GM18517 (cell line): ENCODE results near the gene TENT4B.
A peak's percentile ranks its signal among the peaks of the same experiment; 100 is the strongest.
"Not testable (repeated sequence)": the region's sequence is repeated elsewhere in the genome, so short reads cannot be mapped to it uniquely, and the experiment has no call there.

Experiments
- ATAC-seq: cut with Tn5 transposase; IDR thresholded peaks from one replicate; pipeline ENCODE4 v1.9.1; 2021; ENCODE audit warnings: mild to moderate bottlenecking, moderate library complexity; ENCODE audit not compliant: unreplicated experiment

TENT4B gene

DNA sequence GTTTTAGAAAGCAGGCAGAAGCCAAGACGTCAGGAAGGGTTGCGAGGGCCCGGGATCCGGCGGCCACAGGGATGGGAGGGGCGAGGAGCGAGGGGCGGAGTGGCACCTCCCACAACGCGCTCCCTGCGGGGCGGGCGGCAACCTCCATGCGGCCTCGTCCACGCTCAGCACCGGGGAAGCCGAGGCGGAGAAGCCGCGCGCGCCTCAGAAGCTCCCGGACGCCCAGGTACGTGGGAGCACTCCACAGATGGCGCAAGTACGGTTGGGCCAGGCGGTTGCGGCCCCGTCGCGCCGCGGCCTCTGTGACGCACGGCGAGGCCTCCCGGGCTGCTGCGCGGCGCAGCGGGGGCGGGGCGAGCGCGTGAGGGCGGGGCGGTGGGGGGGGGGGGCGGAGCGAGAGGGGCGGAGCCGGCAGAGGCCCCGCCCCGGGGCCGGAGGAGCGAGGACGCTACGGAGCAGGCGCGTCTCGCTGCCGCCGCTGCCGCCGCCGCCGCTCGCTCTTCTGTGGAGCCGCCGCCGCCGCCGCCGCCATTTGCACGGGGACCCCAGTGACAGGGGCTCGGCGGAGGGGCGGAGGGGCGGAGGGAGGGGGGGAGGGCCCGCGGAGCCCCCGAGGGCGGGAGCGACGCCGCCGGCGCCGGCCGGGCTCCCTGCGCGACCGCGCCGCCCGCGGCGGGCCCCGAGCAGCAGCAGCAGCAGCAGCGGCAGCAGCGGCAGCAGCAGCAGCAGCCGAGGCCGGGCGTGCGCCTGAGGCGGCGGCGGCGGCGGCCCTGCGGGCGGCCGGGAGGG is at the start of gene TENT4B:
TENT4B (plus strand) TSS at position 500 of the 789 bp plus-strand sequence. CDS start 316 bp downstream, outside the sequence.
- peak; percentile 85 for ATAC-seq

DNA sequence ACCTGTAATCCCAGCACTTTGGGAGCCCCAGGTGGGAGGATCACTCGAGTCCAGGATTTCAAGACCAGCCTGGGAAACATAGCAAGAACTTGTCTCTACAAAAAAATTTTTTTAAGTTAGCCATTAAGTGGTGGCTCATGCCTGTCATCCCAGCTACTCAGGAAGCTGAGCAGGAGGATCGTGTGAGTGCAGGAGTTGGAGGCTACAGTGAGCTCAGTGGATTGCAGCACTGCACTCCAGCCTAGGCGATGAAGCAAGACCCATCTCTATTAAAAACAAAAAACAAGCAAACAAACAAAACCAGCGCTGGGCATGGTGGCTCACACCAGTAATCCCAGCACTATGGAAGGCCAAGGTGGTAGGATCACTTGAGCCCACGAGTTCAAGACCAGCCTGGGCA is 49.3 kb upstream of the TENT4B start:
- ATAC-seq: no peak

DNA sequence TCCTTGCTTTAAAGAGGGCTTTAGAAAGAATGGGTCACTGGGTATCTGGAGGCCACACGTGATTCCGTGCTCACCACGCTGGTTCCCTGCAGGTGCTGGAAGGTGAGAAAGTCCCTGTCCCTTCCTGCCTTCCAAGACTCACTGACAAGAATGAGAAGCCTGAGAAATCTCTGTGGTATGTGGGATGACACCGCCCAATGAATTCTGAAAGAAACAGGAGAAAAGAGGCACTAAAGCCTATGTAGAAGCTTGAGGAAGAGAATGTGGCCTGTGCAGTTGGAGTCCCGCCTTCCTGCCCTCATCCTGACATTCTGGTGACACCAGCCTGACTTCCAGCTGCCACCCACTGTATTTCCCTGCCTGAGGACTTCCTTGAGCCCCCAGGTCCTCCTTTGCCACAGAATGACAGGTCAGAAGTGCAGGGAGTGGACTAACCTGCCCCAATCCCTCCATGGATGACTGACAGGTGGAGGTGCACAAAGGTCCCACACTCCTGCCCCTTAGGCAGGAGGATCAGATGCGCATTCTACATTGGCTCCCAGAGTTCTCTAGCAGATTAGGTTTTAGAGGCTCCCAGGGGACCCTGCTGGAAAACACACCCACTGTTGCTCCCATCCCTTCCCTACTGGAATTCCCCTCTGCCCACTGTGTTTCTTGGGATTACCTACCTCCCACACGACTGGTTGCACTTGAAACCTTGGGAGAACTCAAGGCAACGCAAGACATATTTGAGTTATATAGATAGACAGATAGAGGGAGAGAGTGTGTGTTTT is 38.6 kb upstream of the TENT4B start:
- ATAC-seq: no peak

GRCh38 chr16:50120711-50121110 is 32.4 kb upstream of the TENT4B start:
- ATAC-seq: no peak

DNA sequence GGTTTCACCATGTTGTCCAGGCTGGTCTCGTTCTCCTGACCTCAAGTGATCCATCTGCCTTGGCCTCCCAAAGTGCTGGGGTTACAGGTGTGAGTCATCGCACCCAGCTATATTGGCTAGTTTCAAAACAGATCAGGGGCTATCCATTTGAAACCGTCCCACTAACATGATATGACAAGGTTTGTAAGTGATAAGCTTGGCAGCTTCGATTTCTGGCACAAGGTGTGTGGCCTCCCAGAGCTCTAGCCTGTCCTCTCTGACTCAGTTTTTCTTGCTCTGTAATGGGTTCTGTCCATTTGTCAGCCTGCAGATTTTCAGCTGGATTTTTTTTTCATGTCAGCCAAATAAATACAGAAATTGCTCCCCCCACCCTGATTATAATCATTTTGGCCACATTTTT is 31.8 kb upstream of the TENT4B start:
- ATAC-seq: no peak

GRCh38 chr16:50121721-50122445 is 31.2 kb upstream of the TENT4B start:
- no peak for ATAC-seq

DNA sequence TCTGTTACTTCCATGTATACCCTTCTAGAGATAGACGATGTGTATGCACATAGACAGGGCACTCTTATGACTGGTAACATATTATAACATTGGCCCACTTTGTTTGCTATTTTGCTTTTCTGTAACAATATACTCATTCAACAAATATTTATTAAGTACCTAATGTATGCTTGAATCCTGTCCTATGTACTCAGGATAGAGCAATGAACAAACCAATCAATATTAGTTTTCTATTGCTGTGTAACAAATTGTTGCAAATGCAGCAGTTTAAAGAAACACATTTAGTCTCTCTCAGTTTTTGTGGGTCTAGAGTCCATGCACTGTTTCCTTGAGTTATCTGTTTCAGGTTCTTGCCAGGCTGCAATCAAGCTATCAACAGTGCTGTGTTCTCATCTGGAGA is 29.7 kb upstream of the TENT4B start:
- no peak for ATAC-seq

- ATAC-seq: no peak
Observed at GRCh38 chr16:50124769-50125168, 28.3 kb upstream of the TENT4B start.

DNA sequence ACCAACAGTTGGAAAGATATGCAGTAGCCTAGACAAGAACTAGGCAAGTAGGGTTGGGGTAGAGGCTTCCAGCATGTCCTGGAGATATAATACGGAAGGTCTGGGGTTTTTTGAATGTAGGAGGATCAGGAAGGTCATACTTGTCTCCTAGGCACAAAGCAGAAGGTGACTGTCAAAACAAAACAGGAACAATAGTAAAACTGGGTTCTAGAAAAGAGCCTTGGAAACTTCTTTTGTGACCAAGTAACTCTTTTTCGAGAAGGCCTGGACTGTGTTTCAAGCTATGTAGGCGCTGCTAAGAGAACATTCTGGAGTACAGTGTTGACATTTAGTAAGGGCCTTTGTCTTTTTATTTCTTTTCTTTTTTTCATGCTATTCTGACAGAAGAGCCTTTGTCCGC is 26.9 kb upstream of the TENT4B start:
- ATAC-seq: no peak

- not testable (repeated sequence) for ATAC-seq
Observed at GRCh38 chr16:50132571-50132970, 20.5 kb upstream of the TENT4B start.

- ATAC-seq: no peak
Observed at GRCh38 chr16:50133214-50133613, 19.9 kb upstream of the TENT4B start.

DNA sequence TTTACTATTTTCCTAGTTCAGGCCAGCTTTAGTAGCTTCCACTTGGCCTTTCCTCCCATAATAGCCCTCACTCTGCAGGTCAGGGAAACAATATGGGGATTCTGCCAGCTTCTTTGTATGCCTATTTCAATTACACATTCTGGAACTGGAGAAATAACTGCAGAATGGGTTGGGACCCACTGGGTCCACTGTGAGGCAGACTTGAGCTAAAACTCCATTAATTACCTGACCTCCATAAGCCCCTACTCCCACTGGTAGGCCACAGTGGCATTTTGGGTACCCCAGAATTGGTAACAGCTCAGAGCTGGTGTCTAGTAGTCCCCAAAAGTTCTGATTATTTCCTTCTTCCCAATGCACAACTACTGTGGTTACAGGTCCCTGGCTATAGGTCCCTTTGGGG is 16.7 kb upstream of the TENT4B start:
- no peak for ATAC-seq

DNA sequence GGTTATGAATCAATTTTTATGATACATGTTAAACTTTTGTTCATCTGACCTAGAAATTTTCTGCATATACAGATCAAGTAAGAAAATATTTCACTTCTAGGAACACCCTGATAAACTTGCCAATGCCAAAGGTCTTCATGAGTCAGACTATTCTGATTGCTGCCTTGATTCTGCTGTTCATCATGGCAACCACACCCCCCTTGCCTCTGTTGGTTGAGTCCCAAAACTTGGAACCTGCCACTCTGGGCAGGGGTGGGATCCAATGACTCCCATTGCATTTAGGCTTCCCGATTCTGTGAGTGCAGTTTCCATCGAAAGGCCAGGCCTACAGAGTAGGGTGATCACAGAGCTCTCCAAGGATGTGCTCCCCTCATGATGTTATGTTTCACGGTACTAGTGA is 15.8 kb upstream of the TENT4B start:
- ATAC-seq: no peak

DNA sequence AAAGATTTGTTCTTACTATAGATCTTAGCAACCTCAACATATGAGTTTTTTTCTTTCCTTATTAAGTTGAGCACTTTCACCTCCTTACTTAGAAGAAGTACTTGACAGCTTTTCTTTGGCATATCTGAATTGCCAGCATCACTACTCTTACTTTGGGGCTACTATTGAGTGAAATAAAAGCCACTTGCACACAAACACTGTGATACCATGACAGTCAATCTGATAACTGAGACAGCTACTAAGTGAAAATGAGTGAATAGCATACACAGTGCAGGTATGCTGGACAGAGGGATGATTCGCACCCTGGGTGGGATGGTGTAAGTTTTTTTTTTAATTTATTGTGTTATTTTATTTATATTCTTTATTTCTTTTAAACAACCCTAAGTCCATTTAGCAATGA is 13.5 kb upstream of the TENT4B start:
- no peak for ATAC-seq

GRCh38 chr16:50144211-50144610 is 8.9 kb upstream of the TENT4B start:
- ATAC-seq: no peak

- no peak for ATAC-seq
Observed at GRCh38 chr16:50146479-50147435, 6.3 kb upstream of the TENT4B start.

DNA sequence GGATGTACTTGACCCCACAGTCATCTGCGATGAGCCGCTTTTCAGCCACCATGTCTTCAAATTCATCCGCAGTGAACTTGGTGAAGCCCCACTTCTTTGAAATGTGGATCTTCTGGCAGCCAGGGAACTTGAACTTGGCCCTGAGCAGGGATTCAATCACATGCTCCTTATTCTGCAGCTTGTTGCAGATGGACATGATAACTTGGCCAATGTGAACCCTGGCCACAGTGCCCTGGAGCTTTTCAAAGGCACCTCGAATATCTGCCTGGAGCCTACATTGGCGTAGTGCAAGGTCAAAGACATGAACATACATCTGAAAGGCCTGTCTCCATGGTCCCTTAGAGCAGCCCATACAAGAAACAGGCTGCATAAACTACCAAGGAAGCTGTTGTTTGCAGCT is 1.8 kb upstream of the TENT4B start:
- no peak for ATAC-seq

DNA sequence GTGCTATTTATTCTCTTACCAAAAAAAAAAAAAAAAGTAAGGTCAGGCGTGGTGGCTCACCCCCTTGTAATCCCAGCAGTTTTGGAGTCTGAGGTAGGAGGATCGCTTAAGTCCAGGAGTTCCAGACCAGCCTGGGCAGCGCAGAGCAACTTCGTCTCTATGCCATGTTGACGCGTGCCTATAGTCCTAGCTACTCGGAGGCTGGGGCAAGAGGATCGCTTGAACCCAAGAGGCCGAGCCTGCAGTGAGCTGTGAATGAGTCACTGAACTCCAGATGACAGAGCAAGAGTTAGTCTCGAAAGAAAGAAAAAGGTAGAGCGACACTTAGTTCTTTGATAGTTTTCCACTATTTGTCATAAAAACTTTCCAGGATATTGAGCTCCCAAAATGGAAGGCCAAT is 1.4 kb upstream of the TENT4B start:
- no peak for ATAC-seq

- peak; percentile 68 for ATAC-seq
Observed at GRCh38 chr16:50152351-50152806, 727 bp upstream of the TENT4B start.
